Kidney (tissue), 14 donors: Measurements from ENCODE around the gene S100A3. TPM values are rescaled to one million over a fixed set of nuclear protein-coding genes. Genes with fewer than 3 reads are reported as not detected.
A peak's percentile ranks its signal among the peaks of the same experiment; 100 is the strongest.
"Not testable (repeated sequence)": the region's sequence is repeated elsewhere in the genome, so short reads cannot be mapped to it uniquely, and the experiment has no call there.

Experiments
- DNase-seq, 5 donors: peaks; one replicate each; pipeline ENCODE4 v3.0.0-alpha.2; 2013 to 2020
- FAIRE-seq: peaks from 2 replicates; lab custom pipeline; 2012; peaks lifted over from hg19 to GRCh38; lab: Jason Lieb, UNC
- H3K27ac ChIP-seq, 2 donors: one replicate each; pipeline ENCODE4 v1.7.0; 2013; ENCODE audit warnings: low read depth in 2 of 2, low read length in 2 of 2, inconsistent platforms in 1 of 2
- H3K27me3 ChIP-seq: one replicate; pipeline ENCODE4 v1.7.1; 2013; ENCODE audit warnings: low read length, inconsistent platforms; ENCODE audit not compliant: control insufficient read depth, insufficient read depth
- H3K36me3 ChIP-seq, 3 donors: one replicate each; pipeline versions ENCODE4 v1.7.0 to v1.7.1; 2013; ENCODE audit warnings: low read length in 3 of 3, control low read depth in 1 of 3, inconsistent platforms in 1 of 3; ENCODE audit not compliant: insufficient read depth in 3 of 3, control insufficient read depth in 2 of 3
- H3K4me1 ChIP-seq, 3 donors: one replicate each; pipeline versions ENCODE4 v1.7.0 to v1.7.1; 2013; ENCODE audit warnings: low read length in 3 of 3, inconsistent platforms in 1 of 3, low read depth in 1 of 3; ENCODE audit not compliant: control insufficient read depth in 2 of 3, insufficient read depth in 2 of 3
- H3K4me3 ChIP-seq, 3 donors: one replicate each; pipeline versions ENCODE4 v1.7.0 to v1.8.1; 2013; ENCODE audit warnings: low read length in 3 of 3, control low read depth in 1 of 3, inconsistent platforms in 1 of 3
- H3K9ac ChIP-seq, 3 donors: one replicate each; pipeline versions ENCODE4 v1.7.0 to v1.7.1; 2013; ENCODE audit warnings: low read length in 3 of 3, control low read depth in 1 of 3, inconsistent platforms in 1 of 3
- H3K9me3 ChIP-seq, 3 donors: one replicate each; pipeline versions ENCODE4 v1.7.0 to v1.7.1; 2013; ENCODE audit warnings: low read length in 3 of 3, control low read depth in 1 of 3, inconsistent platforms in 1 of 3; ENCODE audit not compliant: control insufficient read depth in 2 of 3, insufficient read depth in 1 of 3
- intact Hi-C: fragments of 100-400 bp; cut with DNase I; formaldehyde crosslinking; loops from one replicate; pipeline ENCODE4 v1.11.1; 2022
- polyA plus RNA-seq: library from polyadenylated mRNA; stranded (reverse); fragments of 350-450 nt; fragmentation: Illumina TruSeq; extraction: RNeasy Lipid Tissue Mini Kit (QIAGEN cat#74804); gene quantifications from one replicate; pipeline ENCODE4 v1.2.3, GENCODE V29; 2014; ENCODE audit warnings: low read depth, low replicate concordance; ENCODE audit not compliant: insufficient read depth
- total RNA-seq: library from RNA; stranded (reverse); fragmentation: NEBNext Ultra II Directional; extraction: Animal tissue kit (Norgen Biotek cat#: 25700); gene quantifications from one replicate; pipeline ENCODE4 v1.2.1, GENCODE V29; 2021
- TF ChIP-seq, protein P1 (sequence below): IDR thresholded peaks from 3 replicates; pipeline ENCODE4 v1.5.1; 2012; ENCODE audit warnings: mild to moderate bottlenecking, moderate library complexity, borderline replicate concordance; ENCODE audit not compliant: insufficient read depth; ENCODE audit errors: extremely low read depth
- donor health status: control.
- donor health status: control.
- donor health status: control.
- donor health status: control.
- donor health status: control.
- donor health status: DM: yes; HTN: yes; CAD: no.
- donor health status: Normal renal cell carcinoma (clear cell type).

The S100A3 gene
- total and polyA plus RNA-seq, 2 donors from 2014 or later, result 2.5 to 8.4 TPM

- no peaks in the 10 kb centered on the region for H3K4me1 ChIP-seq
- no peak overlapping the region for H3K9ac ChIP-seq
- no peaks in the 10 kb centered on the region for H3K36me3 ChIP-seq
- FAIRE-seq (no peak), DNase-seq (peak in 1 of 5 donors; percentile 23)
- TF ChIP-seq, protein P1, sequence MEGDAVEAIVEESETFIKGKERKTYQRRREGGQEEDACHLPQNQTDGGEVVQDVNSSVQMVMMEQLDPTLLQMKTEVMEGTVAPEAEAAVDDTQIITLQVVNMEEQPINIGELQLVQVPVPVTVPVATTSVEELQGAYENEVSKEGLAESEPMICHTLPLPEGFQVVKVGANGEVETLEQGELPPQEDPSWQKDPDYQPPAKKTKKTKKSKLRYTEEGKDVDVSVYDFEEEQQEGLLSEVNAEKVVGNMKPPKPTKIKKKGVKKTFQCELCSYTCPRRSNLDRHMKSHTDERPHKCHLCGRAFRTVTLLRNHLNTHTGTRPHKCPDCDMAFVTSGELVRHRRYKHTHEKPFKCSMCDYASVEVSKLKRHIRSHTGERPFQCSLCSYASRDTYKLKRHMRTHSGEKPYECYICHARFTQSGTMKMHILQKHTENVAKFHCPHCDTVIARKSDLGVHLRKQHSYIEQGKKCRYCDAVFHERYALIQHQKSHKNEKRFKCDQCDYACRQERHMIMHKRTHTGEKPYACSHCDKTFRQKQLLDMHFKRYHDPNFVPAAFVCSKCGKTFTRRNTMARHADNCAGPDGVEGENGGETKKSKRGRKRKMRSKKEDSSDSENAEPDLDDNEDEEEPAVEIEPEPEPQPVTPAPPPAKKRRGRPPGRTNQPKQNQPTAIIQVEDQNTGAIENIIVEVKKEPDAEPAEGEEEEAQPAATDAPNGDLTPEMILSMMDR, result no peak
- no peaks in the 10 kb centered on the region for H3K27me3 ChIP-seq
- H3K27ac ChIP-seq, result no peak overlapping the region
- intact Hi-C loops, result no loop called here
- H3K4me3 ChIP-seq, result no peak overlapping the region
- H3K9me3 ChIP-seq, result no peaks in the 10 kb centered on the region
Measured at GRCh38 chr1:153526132-153526543, 22.9 kb downstream of the S100A3 start.

- Histone ChIP-seq H3K27ac (no peak overlapping the region), H3K4me3 (no peak overlapping the region), H3K4me1 (no peaks in the 10 kb centered on the region), H3K27me3 (no peaks in the 10 kb centered on the region), H3K36me3 (no peaks in the 10 kb centered on the region), H3K9me3 (no peaks in the 10 kb centered on the region), H3K9ac (no peak overlapping the region)
- TF ChIP-seq, protein P1, result no peak
- DNase-seq (no peak), FAIRE-seq (no peak)
- intact Hi-C loops, result no loop called here
Measured at GRCh38 chr1:153525088-153525728, 23.9 kb downstream of the S100A3 start.

- H3K4me1 ChIP-seq, H3K27ac ChIP-seq, intact Hi-C loops, H3K36me3 ChIP-seq, DNase-seq, FAIRE-seq, H3K9me3 ChIP-seq, H3K4me3 ChIP-seq, H3K27me3 ChIP-seq, H3K9ac ChIP-seq: not testable (repeated sequence)
Measured at GRCh38 chr1:153522353-153523048, 26.6 kb downstream of the S100A3 start.

DNA sequence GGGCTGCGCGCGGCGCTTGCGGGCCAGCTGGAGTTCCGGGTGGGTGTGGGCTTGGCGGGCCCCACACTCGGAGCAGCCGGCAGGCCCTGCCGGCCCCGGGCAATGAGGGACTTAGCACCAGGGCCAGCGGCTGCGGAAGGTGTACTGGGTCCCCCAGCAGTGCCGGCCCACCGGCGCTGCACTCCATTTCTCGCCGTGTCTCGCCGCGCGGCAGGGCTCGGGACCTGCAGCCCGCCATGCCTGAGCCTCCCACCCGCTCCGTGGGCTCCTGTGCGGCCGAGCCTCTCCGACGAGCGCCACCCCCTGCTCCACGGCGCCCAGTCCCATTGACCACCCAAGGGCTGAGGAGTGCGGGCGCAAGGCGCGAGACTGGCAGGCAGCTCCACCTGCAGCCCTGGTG, 27.2 kb downstream of the S100A3 start:
- H3K36me3 ChIP-seq, H3K4me1 ChIP-seq, H3K27me3 ChIP-seq, H3K27ac ChIP-seq, H3K9me3 ChIP-seq, FAIRE-seq, H3K4me3 ChIP-seq, intact Hi-C loops, H3K9ac ChIP-seq: not testable (repeated sequence)
- peak in 1 of 5 donors; percentile 61 for DNase-seq
